ENCODE measurements around the gene OR5AU1.

The OR5AU1 gene

GRCh38 chr14:21106176-21106497 is 49.7 kb downstream of the OR5AU1 start:
- DNase-seq, result no peak

GRCh38 chr14:21105095-21105494 is 50.8 kb downstream of the OR5AU1 start:
- no peak for DNase-seq

Measured in central memory CD4-positive, alpha-beta T cell (primary cell).